GM21526 (cell line): ENCODE data around the gene PXDN.
"Not testable (repeated sequence)": the region's sequence is repeated elsewhere in the genome, so short reads cannot be mapped to it uniquely, and the experiment has no call there.

Experiments used
- ATAC-seq: cut with Tn5 transposase; IDR thresholded peaks from one replicate; pipeline ENCODE4 v1.9.1; 2021; ENCODE audit warnings: moderate library complexity; ENCODE audit not compliant: unreplicated experiment, low FRiP score

PXDN gene

GRCh38 chr2:1621976-1622375 lies 122.3 kb downstream of the PXDN start:
- not testable (repeated sequence) for ATAC-seq

GRCh38 chr2:1621501-1621900 lies 122.8 kb downstream of the PXDN start:
- ATAC-seq, result no peak

GRCh38 chr2:1621041-1621440 lies 123.3 kb downstream of the PXDN start:
- no peak for ATAC-seq

GRCh38 chr2:1620081-1620480 lies 124.2 kb downstream of the PXDN start:
- no peak for ATAC-seq

- ATAC-seq, result no peak
Measured at GRCh38 chr2:1619556-1619955, 124.8 kb downstream of the PXDN start.

- ATAC-seq, result no peak
Measured at GRCh38 chr2:1618974-1619373, 125.3 kb downstream of the PXDN start.

GRCh38 chr2:1618191-1618961 lies 125.9 kb downstream of the PXDN start:
- ATAC-seq, result no peak

- ATAC-seq, result no peak
Measured at GRCh38 chr2:1617425-1618021, 126.8 kb downstream of the PXDN start.

- ATAC-seq, result peak; percentile 83
Measured at GRCh38 chr2:1614564-1614963, 129.8 kb downstream of the PXDN start.

GRCh38 chr2:1613731-1614354 lies 130.5 kb downstream of the PXDN start:
- ATAC-seq, result no peak

- no peak for ATAC-seq
Measured at GRCh38 chr2:1613078-1613445, 131.3 kb downstream of the PXDN start.

GRCh38 chr2:1612391-1613077 lies 131.8 kb downstream of the PXDN start:
- ATAC-seq, result no peak

GRCh38 chr2:1611886-1612285 lies 132.4 kb downstream of the PXDN start:
- ATAC-seq, result no peak

- no peak for ATAC-seq
Measured at GRCh38 chr2:1610096-1610485, 134.2 kb downstream of the PXDN start.

- ATAC-seq, result no peak
Measured at GRCh38 chr2:1609485-1610095, 134.7 kb downstream of the PXDN start.

- no peak for ATAC-seq
Measured at GRCh38 chr2:1609040-1609439, 135.3 kb downstream of the PXDN start.

GRCh38 chr2:1607971-1608688 lies 136.2 kb downstream of the PXDN start:
- no peak for ATAC-seq

GRCh38 chr2:1607236-1607920 lies 136.9 kb downstream of the PXDN start:
- ATAC-seq, result no peak

GRCh38 chr2:1606421-1607235 lies 137.7 kb downstream of the PXDN start:
- no peak for ATAC-seq
